ENCODE data around the gene RABGAP1L.
"Not testable (repeated sequence)": the region's sequence is repeated elsewhere in the genome, so short reads cannot be mapped to it uniquely, and the experiment has no call there.

The RABGAP1L gene

DNA sequence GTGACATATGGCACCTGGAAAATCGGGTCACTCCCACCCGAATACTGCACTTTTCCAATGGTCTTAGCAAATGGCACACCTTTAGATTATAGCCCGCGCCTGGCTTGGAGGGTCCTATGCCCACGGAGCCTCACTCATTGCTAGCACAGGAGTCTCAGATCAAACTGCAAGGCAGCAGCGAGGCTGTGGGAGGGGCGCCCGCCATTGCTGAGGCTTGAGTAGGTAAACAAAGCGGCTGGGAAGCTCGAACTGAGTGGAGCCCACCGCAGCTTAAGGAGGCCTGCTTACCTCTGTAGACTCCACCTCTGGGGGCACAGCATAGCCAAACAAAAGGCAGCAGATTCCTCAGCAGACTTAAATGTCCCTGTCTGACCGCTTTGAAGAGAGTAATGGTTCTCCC lies 458.6 kb downstream of the RABGAP1L start:
- not testable (repeated sequence) for DNase-seq

- DNase-seq = no peak
Measured at GRCh38 chr1:174623324-174624035, 464.2 kb downstream of the RABGAP1L start.

DNA sequence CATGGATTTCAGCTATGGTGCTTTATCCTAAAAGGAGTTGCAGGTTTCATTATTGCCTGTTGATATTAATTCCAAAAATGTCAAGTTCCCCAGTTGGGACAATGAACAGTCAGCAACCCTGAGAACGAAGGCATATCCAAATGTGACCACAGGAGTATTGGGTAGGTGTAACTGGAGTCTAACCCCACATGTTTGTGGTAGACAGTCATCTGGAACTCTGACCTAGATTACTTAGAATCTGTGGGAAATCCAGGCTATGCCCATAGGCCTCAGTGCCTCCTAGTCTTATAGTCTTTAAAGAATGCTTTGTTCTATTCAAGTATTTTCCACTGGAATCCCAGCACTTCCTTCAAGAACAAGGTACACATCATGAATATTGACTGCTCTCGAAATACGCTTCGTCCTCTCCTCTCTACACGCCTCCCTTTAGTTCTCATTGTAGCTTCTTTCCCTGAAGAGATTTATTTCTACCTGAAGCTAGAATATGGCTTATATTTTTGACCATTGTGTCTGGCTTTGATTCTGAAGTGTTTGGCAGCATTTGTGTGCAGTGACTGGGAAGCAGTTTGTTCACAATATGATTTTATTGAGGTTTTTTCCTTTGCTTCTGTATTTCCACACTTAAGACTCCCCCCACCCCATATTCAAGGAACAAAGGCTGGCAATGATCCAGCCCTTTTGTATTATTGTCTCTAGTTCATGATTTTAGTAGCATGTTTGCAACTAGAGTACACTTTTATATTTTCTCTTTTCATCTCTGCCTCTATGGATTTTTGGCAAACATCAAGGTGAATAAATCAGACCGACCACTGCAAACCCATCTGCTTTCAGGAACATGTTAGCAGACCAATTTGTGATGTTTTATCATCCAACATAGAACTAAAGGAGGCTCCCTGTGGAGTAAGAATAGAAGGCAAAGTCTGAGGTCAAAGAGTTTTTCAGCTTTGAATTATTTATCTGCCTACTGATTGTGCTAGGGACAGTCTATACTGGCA lies 467.0 kb downstream of the RABGAP1L start:
- no peak for DNase-seq

GRCh38 chr1:174637487-174637886 lies 478.2 kb downstream of the RABGAP1L start:
- no peak for DNase-seq

GRCh38 chr1:174639461-174639860 lies 480.1 kb downstream of the RABGAP1L start:
- no peak for DNase-seq

GRCh38 chr1:174640783-174641182 lies 481.5 kb downstream of the RABGAP1L start:
- DNase-seq = no peak

DNA sequence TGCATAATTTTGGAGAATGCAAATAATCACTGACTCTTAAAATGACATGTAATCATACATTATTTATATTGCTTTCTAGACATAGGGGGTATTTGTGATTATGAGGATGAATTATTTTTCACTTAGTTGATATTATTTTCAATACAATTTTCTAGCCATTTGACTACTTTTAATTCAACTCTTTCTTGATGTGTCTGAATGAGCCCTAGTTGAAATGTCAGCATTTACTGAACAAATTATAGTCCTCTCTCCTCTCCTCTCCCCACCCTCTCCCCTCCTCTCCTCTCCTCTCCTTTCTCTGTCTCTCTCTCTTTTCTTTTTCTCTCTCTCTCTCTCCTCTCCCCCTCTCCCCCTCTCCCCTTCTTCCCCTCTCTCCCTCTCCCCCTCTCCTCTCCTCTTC lies 483.1 kb downstream of the RABGAP1L start:
- no peak for DNase-seq

DNA sequence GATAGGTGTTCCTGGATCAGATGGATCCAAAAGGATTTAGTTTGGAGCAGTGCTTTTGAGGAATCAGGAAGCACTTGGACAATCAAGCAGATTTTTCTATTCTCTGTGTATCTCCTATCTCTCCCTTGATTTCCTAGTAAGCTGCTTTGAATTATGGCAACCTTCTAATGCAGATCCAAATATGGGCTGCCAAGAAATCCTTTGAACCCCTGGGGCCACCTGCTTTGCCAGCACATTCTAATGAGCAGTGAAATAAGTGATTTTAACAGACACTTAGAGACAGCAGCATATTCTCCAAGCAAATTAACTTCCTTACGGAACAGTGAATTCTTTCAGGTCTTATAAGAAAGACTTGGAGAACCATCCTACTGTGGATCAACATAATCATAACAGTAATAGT lies 483.9 kb downstream of the RABGAP1L start:
- DNase-seq = no peak

DNA sequence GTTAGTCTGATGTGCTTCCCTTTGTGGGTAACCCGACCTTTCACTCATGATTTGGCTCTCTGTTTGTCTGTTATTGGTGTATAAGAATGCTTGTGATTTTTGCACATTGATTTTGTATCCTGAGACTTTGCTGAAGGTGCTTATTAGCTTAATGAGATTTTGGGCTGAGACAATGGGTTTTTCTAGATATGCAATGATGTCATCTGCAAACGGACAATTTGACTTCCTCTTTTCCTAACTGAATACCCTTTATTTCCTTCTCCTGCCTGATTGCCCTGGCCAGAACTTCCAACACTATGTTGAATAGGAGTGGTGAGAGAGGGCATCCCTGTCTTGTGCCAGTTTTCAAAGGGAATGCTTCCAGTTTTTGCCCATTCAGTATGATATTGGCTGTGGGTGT lies 490.3 kb downstream of the RABGAP1L start:
- DNase-seq = not testable (repeated sequence)

DNA sequence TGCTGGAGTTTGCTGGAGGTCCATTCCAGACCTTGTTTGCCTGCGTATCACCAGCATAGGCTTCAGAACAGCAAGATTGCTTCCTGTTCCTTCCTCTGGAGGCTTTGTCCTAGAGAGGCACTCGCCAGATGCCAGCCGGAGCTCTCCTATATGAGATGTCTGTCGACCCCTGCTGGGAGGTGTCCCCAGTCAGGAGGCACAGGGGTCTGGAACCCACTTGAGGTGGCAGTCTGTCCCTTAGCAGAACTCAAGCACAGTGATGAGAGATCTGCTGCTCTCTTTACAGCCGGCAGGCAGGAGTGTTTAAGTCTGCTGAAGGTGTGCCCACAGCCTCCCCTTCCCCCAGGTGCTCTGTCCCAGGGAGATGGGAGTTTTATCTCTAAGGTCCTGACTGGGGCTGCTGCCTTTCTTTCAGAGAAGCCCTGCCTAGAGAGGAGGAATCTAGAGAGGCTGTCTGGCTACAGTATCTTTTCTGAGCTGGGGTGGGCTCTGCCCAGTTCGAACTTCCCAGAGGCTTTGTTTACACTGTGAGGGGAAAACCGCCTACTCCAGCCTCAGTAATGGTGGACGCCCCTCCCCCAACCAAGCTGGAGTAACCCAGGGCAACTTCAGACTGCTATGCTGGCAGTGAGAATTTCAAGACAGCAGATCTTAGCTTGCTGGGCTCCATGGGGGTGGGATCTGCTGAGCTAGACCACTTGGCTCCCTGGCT lies 493.4 kb downstream of the RABGAP1L start:
- no peak for DNase-seq

GRCh38 chr1:174654560-174654959 lies 495.2 kb downstream of the RABGAP1L start:
- DNase-seq = no peak

DNA sequence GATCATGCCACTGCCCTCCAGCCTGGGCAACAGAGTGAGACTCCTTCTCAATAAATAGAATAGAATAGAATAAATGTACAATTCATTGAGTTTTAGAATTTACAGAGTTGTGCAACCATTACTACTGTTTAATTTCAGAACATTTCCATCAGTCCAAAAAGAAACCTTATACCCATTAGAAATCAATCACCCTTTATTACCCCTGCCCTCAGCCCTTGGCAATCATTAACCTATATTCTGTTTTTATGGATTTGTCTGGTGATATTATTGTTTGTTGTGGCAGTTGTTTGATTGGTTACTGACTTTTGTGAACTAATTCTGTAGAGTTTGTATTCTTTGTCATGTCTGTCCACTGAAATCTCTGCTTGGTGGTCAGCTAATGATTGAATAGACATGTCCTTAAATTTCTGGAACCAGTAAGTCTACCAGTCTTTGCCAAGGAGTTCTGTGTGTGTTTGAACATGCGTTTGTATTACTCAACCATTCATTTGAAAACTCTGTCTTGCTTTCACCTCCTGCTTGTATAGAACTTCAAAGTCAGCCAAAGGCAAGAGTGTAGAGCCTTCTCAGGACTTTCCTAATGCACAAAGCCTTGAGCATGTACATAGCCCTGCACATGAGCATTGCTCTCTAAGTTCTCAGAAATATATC lies 497.2 kb downstream of the RABGAP1L start:
- DNase-seq = no peak

GRCh38 chr1:174657411-174657810 lies 498.1 kb downstream of the RABGAP1L start:
- no peak for DNase-seq

DNA sequence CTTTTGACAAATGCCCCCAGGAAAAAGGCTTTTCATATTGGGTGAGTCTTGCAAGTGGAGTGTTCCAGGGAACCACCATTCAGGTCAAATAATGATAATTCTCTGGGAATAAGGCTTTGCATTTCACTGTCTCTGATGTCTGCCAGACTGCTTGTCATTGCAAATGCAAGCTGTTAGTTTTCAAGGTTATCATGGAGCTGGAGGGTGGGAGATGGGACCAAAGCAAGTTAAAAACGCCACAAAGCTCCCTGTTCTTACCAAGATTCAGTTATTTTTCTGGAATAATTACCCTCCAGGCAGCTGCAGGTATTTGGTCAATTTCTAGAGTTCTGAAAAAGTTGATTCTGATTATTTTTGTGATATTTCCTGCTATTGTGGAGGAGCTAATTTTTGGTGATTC lies 498.6 kb downstream of the RABGAP1L start:
- DNase-seq = no peak

GRCh38 chr1:174659823-174660222 lies 500.5 kb downstream of the RABGAP1L start:
- no peak for DNase-seq

GRCh38 chr1:174660476-174660875 lies 501.2 kb downstream of the RABGAP1L start:
- no peak for DNase-seq

DNA sequence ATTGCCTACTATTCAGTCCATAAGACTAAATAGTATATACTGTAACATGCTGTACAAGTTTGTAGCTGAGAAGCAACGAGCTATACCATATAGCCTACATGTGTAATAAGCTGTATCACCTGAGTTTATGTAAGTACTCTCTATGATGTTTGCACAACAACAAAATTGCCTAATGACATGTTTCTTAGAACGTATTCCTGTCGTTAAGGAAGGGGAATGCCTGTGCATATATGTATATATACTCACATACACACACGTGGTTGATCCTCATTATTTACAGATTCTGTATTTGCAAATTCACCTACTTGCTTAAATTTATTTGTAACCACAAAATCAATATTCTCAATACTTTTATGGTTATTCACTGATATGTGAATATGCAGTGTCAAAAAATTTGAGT lies 504.0 kb downstream of the RABGAP1L start:
- no peak for DNase-seq

DNA sequence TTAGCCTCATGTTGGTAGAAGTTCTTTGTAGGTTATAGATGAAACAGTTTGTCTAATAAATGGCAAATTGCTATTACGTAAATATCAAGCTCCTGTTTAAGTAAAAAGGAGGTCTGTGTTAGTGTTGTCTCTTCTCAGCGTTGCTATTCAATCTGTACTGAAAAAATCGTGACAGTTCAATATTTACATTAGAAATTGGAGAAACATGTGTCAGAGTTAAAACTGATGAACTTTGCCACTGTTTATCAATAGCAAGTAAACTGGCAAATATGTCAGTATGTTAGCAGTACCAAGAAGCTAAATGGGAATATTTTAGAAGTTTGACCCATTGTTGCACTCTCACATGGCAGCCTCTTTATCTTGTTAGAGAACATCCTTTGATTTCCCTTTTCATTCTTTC lies 506.9 kb downstream of the RABGAP1L start:
- DNase-seq = no peak

- no peak for DNase-seq
Measured at GRCh38 chr1:174671826-174672225, 512.5 kb downstream of the RABGAP1L start.

DNA sequence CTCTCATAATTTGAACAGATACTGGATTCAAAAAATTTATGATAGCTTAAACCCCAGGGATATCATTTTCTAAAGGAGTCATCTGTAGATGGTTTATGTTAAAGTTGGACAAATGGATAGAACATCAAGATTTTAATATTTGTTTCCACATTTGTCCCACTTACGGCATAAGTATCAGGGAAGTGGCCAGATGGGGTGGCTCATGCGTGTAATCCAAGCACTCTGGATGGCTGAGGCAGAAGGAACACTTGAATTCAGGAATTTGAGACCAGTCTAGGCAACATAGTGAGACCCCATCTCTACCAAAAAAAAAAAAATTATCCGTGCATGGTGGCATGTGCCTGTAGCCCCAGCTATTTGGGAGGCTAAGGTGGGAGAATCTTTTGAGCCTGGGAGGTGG lies 517.5 kb downstream of the RABGAP1L start:
- DNase-seq = no peak

GRCh38 chr1:174678657-174679056 lies 519.3 kb downstream of the RABGAP1L start:
- no peak for DNase-seq

DNA sequence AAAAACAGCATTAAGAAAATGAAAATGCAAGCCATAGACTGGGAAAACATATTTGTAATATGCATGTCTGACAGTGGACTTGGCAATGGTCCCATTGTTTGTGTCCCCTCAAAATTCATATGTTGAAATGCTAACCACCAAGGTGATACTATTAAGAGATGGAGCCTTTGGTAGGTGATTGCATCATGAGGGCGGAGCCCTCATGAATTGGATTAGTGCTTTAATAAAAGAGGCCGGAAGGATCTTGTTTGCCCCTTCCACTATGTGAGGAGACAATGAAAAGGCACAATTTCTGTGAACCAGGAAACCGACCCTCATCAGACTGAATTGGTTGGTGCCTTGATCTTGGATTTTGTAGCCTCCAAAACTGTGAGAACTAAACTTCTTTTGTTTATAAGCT lies 520.8 kb downstream of the RABGAP1L start:
- no peak for DNase-seq
